HepG2 (cell line): Measurements from ENCODE around the gene NGEF. TPM values are rescaled to one million over a fixed set of nuclear protein-coding genes. Genes with fewer than 3 reads are reported as not detected.
A peak's percentile ranks its signal among the peaks of the same experiment; 100 is the strongest.

Experiments
- ARID2 ChIP-seq: sonication (generic); formaldehyde crosslinking; IDR thresholded peaks from 2 replicates; pipeline ENCODE4 v1.8.1; 2022; ENCODE audit warnings: mild to moderate bottlenecking, missing genetic modification reagents, borderline replicate concordance
- GPN1 ChIP-seq: sonication (generic); formaldehyde crosslinking; IDR thresholded peaks from 2 replicates; pipeline ENCODE4 v1.5.1; 2020; ENCODE audit warnings: missing genetic modification reagents, borderline replicate concordance
- HNRNPUL1 ChIP-seq: fragments of 200-400 bp; formaldehyde crosslinking; IDR thresholded peaks from 2 replicates; pipeline ENCODE4 v1.6.1; 2017; ENCODE audit warnings: low read depth, mild to moderate bottlenecking, low read length, moderate library complexity
- PHF21A ChIP-seq: sonication (generic); formaldehyde crosslinking; IDR thresholded peaks from 2 replicates; pipeline ENCODE4 v1.5.0; 2020; ENCODE audit warnings: mild to moderate bottlenecking, missing genetic modification reagents
- SIX4 ChIP-seq: sonication (generic); formaldehyde crosslinking; IDR thresholded peaks from 2 replicates; pipeline ENCODE4 v1.4.0; 2020; ENCODE audit warnings: missing genetic modification reagents
- TFDP2 ChIP-seq: sonication (generic); formaldehyde crosslinking; IDR thresholded peaks from 2 replicates; pipeline ENCODE4 v1.4.0; 2020; ENCODE audit warnings: missing genetic modification reagents
- TRIM24 ChIP-seq: sonication (generic); formaldehyde crosslinking; IDR thresholded peaks from 2 replicates; pipeline ENCODE4 v1.8.0; 2022; ENCODE audit warnings: mild to moderate bottlenecking, missing genetic modification reagents
- UBTF ChIP-seq: sonication (generic); formaldehyde crosslinking; IDR thresholded peaks from 2 replicates; pipeline ENCODE4 v1.4.0; 2020; ENCODE audit warnings: mild to moderate bottlenecking, missing genetic modification reagents
- ZFP1 ChIP-seq: IDR thresholded peaks from 2 replicates; pipeline ENCODE4 v1.6.1; 2016
- ZNF274 ChIP-seq: sonication (generic); formaldehyde crosslinking; IDR thresholded peaks from 2 replicates; pipeline ENCODE4 v1.5.1; 2020; ENCODE audit warnings: mild to moderate bottlenecking, missing genetic modification reagents
- ZNF276 ChIP-seq: sonication (generic); formaldehyde crosslinking; IDR thresholded peaks from 2 replicates; pipeline ENCODE4 v1.4.0; 2020; ENCODE audit warnings: mild to moderate bottlenecking, low read depth, missing genetic modification reagents
- ZNF639 ChIP-seq: conservative IDR thresholded peaks from 2 replicates; pipeline ENCODE4 v1.6.1; 2018; ENCODE audit warnings: missing genetic modification reagents
- ZNF646 ChIP-seq: sonication (generic); formaldehyde crosslinking; IDR thresholded peaks from 2 replicates; pipeline ENCODE4 v1.9.0; 2021; ENCODE audit warnings: mild to moderate bottlenecking, missing genetic modification reagents
- ZNF776 ChIP-seq: sonication (generic); formaldehyde crosslinking; IDR thresholded peaks from 2 replicates; pipeline ENCODE4 v1.4.0; 2020; ENCODE audit warnings: mild to moderate bottlenecking, missing genetic modification reagents
- ZNF839 ChIP-seq: sonication (generic); formaldehyde crosslinking; IDR thresholded peaks from 2 replicates; pipeline ENCODE4 v1.4.0; 2020; ENCODE audit warnings: missing genetic modification reagents, mild to moderate bottlenecking, borderline replicate concordance
- polyA plus RNA-seq, 8 experiments: library from polyadenylated mRNA; depleted of rRNA in 3 of 8; stranded (reverse) in 7 of 8; unstranded in 1 of 8; fragments of >200 nt; fragmentation: Illumina TruSeq in 4 of 8; extraction: Trizol in 4 of 8; gene quantifications; 2 replicates each; pipeline versions ENCODE4 v1.2.1 to v1.2.3, GENCODE V29; 2011 to 2016; ENCODE audit warnings: low read depth in 4 of 8, missing spikeins in 1 of 8, mixed read lengths in 1 of 8; ENCODE audit not compliant: insufficient read depth in 1 of 8
- total RNA-seq, 5 experiments: library from RNA; depleted of rRNA; stranded (reverse); fragments of >200 nt; fragmentation: Illumina TruSeq; extraction: Trizol; gene quantifications; 2 replicates each; pipeline ENCODE4 v1.2.3, GENCODE V29; 2016; ENCODE audit warnings: low read depth in 1 of 5

The NGEF gene
- total and polyA plus RNA-seq, 2 of the 13 experiments (the other 11 are each of a cell fraction or from before 2014, with no cell fraction given) = 14.4 to 36.9 TPM

GRCh38 chr2:232857158-232857563 lies 155.9 kb downstream of the NGEF start (continued):
- TF ChIP-seq ZNF839 (CRISPR knock-in tag) = no peak
- peak; percentile 88 for TF ChIP-seq ARID2 (CRISPR knock-in tag)
- peak; percentile 89 for TF ChIP-seq SIX4
- peak; percentile 88; the same call in 1 of the 2 replicates for TF ChIP-seq HNRNPUL1
- peak; percentile 65 for TF ChIP-seq TFDP2 (CRISPR knock-in tag)
- no peak for TF ChIP-seq ZNF639 (CRISPR knock-in tag)
- TF ChIP-seq TRIM24 (CRISPR knock-in tag) = no peak
- peak; percentile 81 for TF ChIP-seq PHF21A (CRISPR knock-in tag)
- peak; percentile 63; the same call in 1 of the 2 replicates for TF ChIP-seq ZFP1 (CRISPR knock-in tag)
- peak; percentile 23; the same call in 1 of the 2 replicates for TF ChIP-seq UBTF (CRISPR knock-in tag)
- no peak for TF ChIP-seq ZNF274 (CRISPR knock-in tag)
- no peak for TF ChIP-seq ZNF776 (CRISPR knock-in tag)
- TF ChIP-seq ZNF646 = 0 out of 2 replicates have a peak, but pooled peaks have one; percentile 37
- TF ChIP-seq GPN1 (CRISPR knock-in tag) = no peak
- no peak for TF ChIP-seq ZNF276 (CRISPR knock-in tag)
